CD8-positive, alpha-beta memory T cell (primary cell): Measurements from ENCODE around the gene MICU1. TPM values are rescaled to one million over a fixed set of nuclear protein-coding genes. Genes with fewer than 3 reads are reported as not detected.
A peak's percentile ranks its signal among the peaks of the same experiment; 100 is the strongest.
"Not testable (repeated sequence)": the region's sequence is repeated elsewhere in the genome, so short reads cannot be mapped to it uniquely, and the experiment has no call there.

Experiments used
- CTCF ChIA-PET: fragments of 350-600 bp; sonication (Branson Sonifier 250); formaldehyde crosslinking; loops from one replicate; lab custom pipeline; 2021; ENCODE audit warnings: antibody characterized with exemption; lab: Charles Lee
- POLR2A ChIA-PET: fragments of 350-600 bp; sonication (Branson Sonifier 250); formaldehyde crosslinking; loops from one replicate; lab custom pipeline; 2021; ENCODE audit warnings: antibody characterized with exemption; lab: Charles Lee
- DNase-seq, 5 donors: peaks; one replicate each; pipeline versions ENCODE4 v3.0.0 to v3.0.0-alpha.2; 2020 to 2022; ENCODE audit warnings: mixed read lengths in 1 of 5
- H3K27ac ChIP-seq: one replicate; pipeline ENCODE4 v1.7.0; 2013; ENCODE audit warnings: low read depth, mild to moderate bottlenecking, low read length, moderate library complexity
- H3K27me3 ChIP-seq: 2 replicates; pipeline ENCODE4 v1.7.0; 2013; ENCODE audit warnings: low read length, mild to moderate bottlenecking; ENCODE audit not compliant: insufficient read depth, poor library complexity, severe bottlenecking
- H3K36me3 ChIP-seq: 2 replicates; pipeline ENCODE4 v1.7.0; 2013; ENCODE audit warnings: mild to moderate bottlenecking, low read length, moderate library complexity; ENCODE audit not compliant: insufficient read depth
- H3K4me1 ChIP-seq: 2 replicates; pipeline ENCODE4 v1.7.0; 2013; ENCODE audit warnings: mild to moderate bottlenecking, low read length, moderate library complexity; ENCODE audit not compliant: insufficient read depth
- H3K4me3 ChIP-seq: 2 replicates; pipeline ENCODE4 v1.7.0; 2013; ENCODE audit warnings: mild to moderate bottlenecking, low read length
- H3K9me3 ChIP-seq: 2 replicates; pipeline ENCODE4 v1.7.0; 2013; ENCODE audit warnings: mild to moderate bottlenecking, low read length
- H3K27ac Mint-ChIP-seq, 8 donors: one replicate each; pipeline ENCODE4 v1.8.0; 2020 to 2021; ENCODE audit warnings: mixed read lengths in 8 of 8, mild to moderate bottlenecking in 6 of 8, inconsistent platforms in 3 of 8, moderate library complexity in 3 of 8
- H3K27me3 Mint-ChIP-seq, 2 donors: one replicate each; pipeline ENCODE4 v1.8.0; 2020 to 2021; ENCODE audit warnings: mixed read lengths in 2 of 2, mild to moderate bottlenecking in 1 of 2, moderate library complexity in 1 of 2
- H3K36me3 Mint-ChIP-seq, 3 donors: one replicate each; pipeline ENCODE4 v1.8.0; 2020 to 2021; ENCODE audit warnings: mixed read lengths in 3 of 3, inconsistent platforms in 1 of 3, mild to moderate bottlenecking in 1 of 3
- H3K4me1 Mint-ChIP-seq, 3 donors: one replicate each; pipeline ENCODE4 v1.8.0; 2020 to 2021; ENCODE audit warnings: mixed read lengths in 3 of 3, inconsistent platforms in 1 of 3, mild to moderate bottlenecking in 1 of 3
- H3K4me3 Mint-ChIP-seq, 7 donors: one replicate each; pipeline ENCODE4 v1.8.0; 2020 to 2021; ENCODE audit warnings: mixed read lengths in 7 of 7, mild to moderate bottlenecking in 6 of 7, moderate library complexity in 4 of 7, inconsistent platforms in 2 of 7
- H3K9me3 Mint-ChIP-seq, 5 donors: one replicate each; pipeline ENCODE4 v1.8.0; 2020 to 2022; ENCODE audit warnings: mixed read lengths in 5 of 5, mild to moderate bottlenecking in 3 of 5, moderate library complexity in 2 of 5, inconsistent platforms in 1 of 5
- polyA plus RNA-seq: library from polyadenylated mRNA; unstranded; fragments of 300-500 nt; fragmentation: Illumina TruSeq; gene quantifications from one replicate; pipeline ENCODE4 v1.2.3, GENCODE V29; 2021
- total RNA-seq, 2 experiments: library from RNA; stranded (reverse); gene quantifications; one replicate each; pipeline ENCODE4 v1.2.3, GENCODE V29; 2021

MICU1 gene
- total and polyA plus RNA-seq, 3 experiments from 2014 or later = 25.3 to 27.9 (median 26.9) TPM

- H3K27ac ChIP-seq = no peak overlapping the region
- no peaks in the 10 kb centered on the region for H3K27me3 ChIP-seq
- Mint-ChIP-seq H3K27me3 (no peaks in the 10 kb centered on the region), H3K4me1 (peaks cover 37 to 57% (median 38%) of the 10 kb centered on the region in 3 donors), H3K36me3 (peaks cover 0 to 55% (median 1%) of the 10 kb centered on the region in 3 donors), H3K9me3 (no peaks in the 10 kb centered on the region), H3K4me3 (no peak overlapping the region), H3K27ac (peak overlapping the region in 1 of 8 donors; percentile 52)
- no peaks in the 10 kb centered on the region for H3K9me3 ChIP-seq
- peaks cover 16% of the 10 kb centered on the region for H3K36me3 ChIP-seq
- ChIA-PET CTCF (interaction anchor here (1.6 to 3.3 kb wide), 2 partner anchors 9 to 300 kb away, joined by 4 to 8 read pairs; no protein-coding TSS in a partner anchor), POLR2A (no interaction called here)
- H3K4me3 ChIP-seq = no peak overlapping the region
- no peak for DNase-seq
- peaks cover 15% of the 10 kb centered on the region for H3K4me1 ChIP-seq
Measured at GRCh38 chr10:72348282-72348681, 277.6 kb downstream of the MICU1 start.

GRCh38 chr10:72346117-72346516, 279.8 kb downstream of the MICU1 start:
- not testable (repeated sequence) for H3K27ac ChIP-seq, H3K4me3 ChIP-seq, DNase-seq, H3K27me3 ChIP-seq, H3K9me3 Mint-ChIP-seq, H3K27me3 Mint-ChIP-seq, H3K4me1 ChIP-seq, H3K4me3 Mint-ChIP-seq, H3K9me3 ChIP-seq
- peaks cover 14% of the 10 kb centered on the region for H3K36me3 ChIP-seq
- POLR2A ChIA-PET = interaction anchor here (1.0 kb wide), 1 partner anchor 258 kb away, joined by 4 read pairs; the partner anchor contains the start of gene SPOCK2
- H3K4me1 Mint-ChIP-seq = peaks cover 16 to 40% (median 19%) of the 10 kb centered on the region in 3 donors
- H3K36me3 Mint-ChIP-seq = peaks cover 0 to 57% (median under 1%) of the 10 kb centered on the region in 3 donors
- CTCF ChIA-PET = interaction anchor here (0.9 to 1.5 kb wide), 3 partner anchors 9 to 16 kb away, joined by 3 to 5 read pairs (median 3); partner anchors contain the start of gene DNAJB12
- H3K27ac Mint-ChIP-seq = peak overlapping the region in 1 of 8 donors; percentile 47

GRCh38 chr10:72344932-72345331, 280.9 kb downstream of the MICU1 start:
- POLR2A ChIA-PET = no interaction called here

GRCh38 chr10:72342911-72343310, 283.0 kb downstream of the MICU1 start:
- no peaks in the 10 kb centered on the region for H3K9me3 Mint-ChIP-seq
- DNase-seq = no peak
- no peak overlapping the region for H3K4me3 Mint-ChIP-seq
- no peak overlapping the region for H3K27ac Mint-ChIP-seq
- Histone ChIP-seq H3K4me3 (no peak overlapping the region), H3K4me1 (peaks cover 15% of the 10 kb centered on the region), H3K27ac (no peak overlapping the region), H3K36me3 (peaks cover 16% of the 10 kb centered on the region), H3K27me3 (no peaks in the 10 kb centered on the region), H3K9me3 (no peaks in the 10 kb centered on the region)
- peaks cover 0 to 48% (median 4%) of the 10 kb centered on the region in 3 donors for H3K36me3 Mint-ChIP-seq
- CTCF ChIA-PET = interaction anchor here (0.7 to 2.1 kb wide), 5 partner anchors 68 to 447 kb away, joined by 3 to 8 read pairs (median 5); no protein-coding TSS in a partner anchor
- POLR2A ChIA-PET = no interaction called here
- no peaks in the 10 kb centered on the region for H3K27me3 Mint-ChIP-seq
- H3K4me1 Mint-ChIP-seq = peaks cover 0 to 28% (median 12%) of the 10 kb centered on the region in 3 donors

More at GRCh38 chr10:72344932-72345331, 280.9 kb downstream of the MICU1 start:
- no peaks in the 10 kb centered on the region for H3K9me3 Mint-ChIP-seq
- peak overlapping the region in 4 of 8 donors; percentile 27 to 97 (median 47) for H3K27ac Mint-ChIP-seq
- H3K36me3 Mint-ChIP-seq = peaks cover 0 to 57% (median 2%) of the 10 kb centered on the region in 3 donors
- no peak overlapping the region for H3K4me3 ChIP-seq
- peaks cover 15% of the 10 kb centered on the region for H3K4me1 ChIP-seq
- H3K27ac ChIP-seq = no peak overlapping the region
- no peaks in the 10 kb centered on the region for H3K9me3 ChIP-seq
- DNase-seq = no peak
- CTCF ChIA-PET = interaction anchor here (0.8 to 2.1 kb wide), 6 partner anchors 8 to 449 kb away, joined by 3 to 6 read pairs (median 4); no protein-coding TSS in a partner anchor
- no peaks in the 10 kb centered on the region for H3K27me3 ChIP-seq
- H3K4me1 Mint-ChIP-seq = peaks cover 14 to 39% (median 18%) of the 10 kb centered on the region in 3 donors
- H3K27me3 Mint-ChIP-seq = no peaks in the 10 kb centered on the region
- no peak overlapping the region for H3K4me3 Mint-ChIP-seq
- peaks cover 21% of the 10 kb centered on the region for H3K36me3 ChIP-seq

GRCh38 chr10:72340510-72341261, 285.2 kb downstream of the MICU1 start:
- peak; percentile 66 to 84 (median 70) for DNase-seq
- Mint-ChIP-seq H3K36me3 (peaks cover 0 to 60% (median 6%) of the 10 kb centered on the region in 3 donors), H3K27me3 (no peaks in the 10 kb centered on the region), H3K4me3 (peak overlapping the region in 1 of 7 donors; percentile 56), H3K4me1 (peaks cover 19 to 50% (median 27%) of the 10 kb centered on the region in 3 donors), H3K9me3 (no peaks in the 10 kb centered on the region), H3K27ac (peak overlapping the region in 7 of 8 donors; percentile 21 to 79 (median 65))
- no peaks in the 10 kb centered on the region for H3K9me3 ChIP-seq
- no peak overlapping the region for H3K27ac ChIP-seq
- peaks cover 22% of the 10 kb centered on the region for H3K36me3 ChIP-seq
- no peaks in the 10 kb centered on the region for H3K27me3 ChIP-seq
- POLR2A ChIA-PET = interaction anchor here (1.6 kb wide), 1 partner anchor 9 kb away, joined by 3 read pairs; no protein-coding TSS in a partner anchor
- H3K4me3 ChIP-seq = no peak overlapping the region
- CTCF ChIA-PET = interaction anchor here (0.7 to 7.3 kb wide), 18 partner anchors 9 to 444 kb away, joined by 3 to 88 read pairs (median 5); partner anchors contain the start of genes DDIT4 and DNAJB12
- H3K4me1 ChIP-seq = peaks cover 30% of the 10 kb centered on the region

GRCh38 chr10:72338180-72338579, 287.7 kb downstream of the MICU1 start:
- Histone ChIP-seq H3K9me3 (no peaks in the 10 kb centered on the region), H3K27me3 (no peaks in the 10 kb centered on the region), H3K27ac (no peak overlapping the region), H3K36me3 (peaks cover 16% of the 10 kb centered on the region), H3K4me3 (no peak overlapping the region), H3K4me1 (peaks cover 46% of the 10 kb centered on the region)
- Mint-ChIP-seq H3K27me3 (no peaks in the 10 kb centered on the region), H3K4me3 (peak overlapping the region in 1 of 7 donors; percentile 51), H3K36me3 (peaks cover 0 to 47% (median 6%) of the 10 kb centered on the region in 3 donors), H3K9me3 (no peaks in the 10 kb centered on the region), H3K27ac (peak overlapping the region in 4 of 8 donors; percentile 12 to 90 (median 50)), H3K4me1 (peaks cover 44 to 60% (median 46%) of the 10 kb centered on the region in 3 donors)
- DNase-seq = no peak
- POLR2A ChIA-PET = interaction anchor here (1.2 kb wide), 1 partner anchor 65 kb away, joined by 3 read pairs; the partner anchor contains the start of gene DDIT4
- CTCF ChIA-PET = interaction anchor here (0.9 to 7.3 kb wide), 23 partner anchors 9 to 442 kb away, joined by 3 to 88 read pairs (median 6); partner anchors contain the start of genes ANAPC16, ASCC1, DDIT4 and SPOCK2

- H3K27me3 ChIP-seq = no peaks in the 10 kb centered on the region
- H3K27ac Mint-ChIP-seq = peak overlapping the region in 4 of 8 donors; percentile 12 to 90 (median 50)
- H3K9me3 ChIP-seq = no peaks in the 10 kb centered on the region
- peak overlapping the region in 1 of 7 donors; percentile 51 for H3K4me3 Mint-ChIP-seq
- CTCF ChIA-PET = interaction anchor here (0.5 to 7.3 kb wide), 41 partner anchors 8 to 441 kb away, joined by 3 to 88 read pairs (median 5); partner anchors contain the start of genes ANAPC16, ASCC1, DDIT4 and DNAJB12
- H3K36me3 Mint-ChIP-seq = peaks cover 0 to 42% (median 6%) of the 10 kb centered on the region in 3 donors
- DNase-seq = no peak
- H3K27me3 Mint-ChIP-seq = no peaks in the 10 kb centered on the region
- POLR2A ChIA-PET = interaction anchor here (1.0 to 1.3 kb wide), 2 partner anchors 122 to 289 kb away, joined by 3 read pairs; partner anchors contain the start of genes ANAPC16 and ASCC1
- no peak overlapping the region for H3K27ac ChIP-seq
- peaks cover 16% of the 10 kb centered on the region for H3K36me3 ChIP-seq
- peaks cover 51% of the 10 kb centered on the region for H3K4me1 ChIP-seq
- H3K4me1 Mint-ChIP-seq = peaks cover 49 to 64% (median 50%) of the 10 kb centered on the region in 3 donors
- H3K4me3 ChIP-seq = no peak overlapping the region
- no peaks in the 10 kb centered on the region for H3K9me3 Mint-ChIP-seq
Measured at GRCh38 chr10:72337722-72338121, 288.2 kb downstream of the MICU1 start.
